SW 1271 (cell line): ENCODE results near the gene KRT39.

Experiments used
- DNase-seq, 2 experiments: peaks; one replicate each; lab custom pipeline; 2025; lab: John Stamatoyannopoulos, UW

The KRT39 gene

DNA sequence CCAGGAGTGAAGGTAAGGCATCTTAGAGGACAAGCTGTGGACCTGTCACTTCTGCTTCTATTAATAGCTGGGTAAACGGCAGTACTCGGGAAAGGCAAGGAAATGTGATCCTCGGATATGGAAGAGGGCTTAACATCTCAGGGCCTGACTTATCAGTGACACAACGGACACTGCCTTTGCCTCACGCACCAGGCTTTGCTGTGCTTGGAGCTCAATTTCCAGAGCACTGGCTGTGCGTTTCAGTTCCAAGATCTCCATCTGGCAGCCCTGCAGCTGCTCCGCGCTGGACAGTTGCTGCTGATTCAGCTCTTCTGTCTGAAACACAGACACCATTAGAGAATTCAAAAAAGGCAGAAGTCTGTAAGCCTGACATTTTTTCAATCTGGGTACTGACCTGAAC, 13.8 kb upstream of the KRT39 start:
- DNase-seq, result no peak

DNA sequence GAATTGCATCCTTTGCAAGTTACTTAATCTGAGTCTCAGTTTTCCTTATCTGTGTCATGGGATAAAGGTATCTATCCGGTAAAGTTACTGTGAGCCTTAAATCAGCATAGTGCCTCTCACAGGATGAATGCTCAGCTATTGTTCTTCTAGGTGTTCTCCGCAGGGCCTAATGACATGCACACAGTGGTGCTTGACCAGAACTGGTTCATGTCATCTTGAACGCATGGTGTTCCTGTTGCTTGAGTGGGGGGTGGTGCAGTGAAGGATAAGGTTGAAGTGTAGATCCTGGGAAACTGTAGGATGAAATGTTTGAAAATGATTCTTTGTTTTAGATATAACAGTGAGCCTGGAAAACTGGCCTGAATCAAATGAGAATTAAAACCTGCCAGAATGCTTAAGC, 13.4 kb upstream of the KRT39 start:
- no peak for DNase-seq

DNA sequence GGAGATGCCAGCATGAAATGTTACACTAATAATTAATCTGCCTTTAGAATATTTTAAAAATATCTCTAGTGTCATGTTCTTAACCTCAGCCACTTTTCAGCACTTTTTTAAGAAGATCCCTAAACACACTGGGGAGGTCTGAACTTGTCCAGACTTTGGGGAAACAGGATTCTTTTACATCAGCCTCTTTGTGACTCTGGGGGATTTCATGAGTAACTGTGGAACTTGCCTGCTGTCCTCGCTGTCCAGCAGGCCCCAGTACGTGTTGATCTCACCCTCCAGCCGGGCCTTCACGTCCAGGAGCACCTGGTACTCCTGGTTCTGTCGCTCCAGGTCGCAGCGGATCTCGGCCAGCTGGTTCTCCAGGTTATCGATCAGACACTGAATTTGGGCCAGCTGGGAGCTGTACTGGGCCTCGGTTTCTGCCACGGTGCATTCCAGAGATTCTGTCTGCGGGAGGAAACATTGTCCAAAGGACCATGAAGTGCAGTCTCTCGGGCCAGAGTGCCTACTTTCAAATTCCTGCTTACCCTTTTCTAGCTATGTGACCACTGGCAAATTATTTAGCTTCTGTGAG, 11.9 kb upstream of the KRT39 start:
- DNase-seq, result no peak

DNA sequence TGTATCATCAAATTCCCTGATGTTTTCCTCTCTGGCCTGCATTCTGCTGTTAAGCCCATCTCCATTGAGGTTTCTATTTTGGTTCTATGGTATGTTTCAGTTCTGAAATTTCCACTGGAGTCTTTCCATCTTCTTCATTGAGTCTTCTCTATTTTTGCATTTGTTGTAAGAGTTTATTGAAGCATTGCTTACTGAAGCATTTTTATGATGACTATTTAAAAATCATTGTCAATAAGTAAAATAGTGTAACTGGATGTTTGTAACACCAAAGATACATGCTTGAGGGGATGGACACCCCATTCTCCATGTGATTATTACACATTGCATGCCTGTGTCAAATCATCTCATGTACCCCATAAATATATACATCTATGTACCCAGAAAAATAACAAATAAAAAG, 8.8 kb upstream of the KRT39 start:
- DNase-seq, result no peak

DNA sequence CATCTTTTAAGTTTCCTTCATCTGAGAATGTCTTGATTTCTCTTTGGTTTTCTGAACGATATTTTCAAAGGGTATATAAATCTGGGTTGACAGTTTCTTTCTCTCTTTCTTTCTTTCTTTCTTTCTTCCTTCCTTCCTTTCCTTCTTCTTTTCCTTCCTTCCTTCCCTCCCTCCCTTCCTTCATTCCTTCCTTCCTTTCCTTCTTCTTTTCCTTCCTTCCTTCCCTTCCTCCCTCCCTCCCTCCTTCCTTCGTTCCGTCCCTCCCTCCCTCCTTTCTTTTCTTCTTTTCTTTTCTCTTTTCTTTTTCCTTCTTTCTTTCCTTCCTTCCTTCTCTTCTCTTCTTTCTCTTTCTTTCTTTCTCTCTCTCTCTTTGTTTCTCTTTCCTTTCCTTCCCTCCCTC, 7.6 kb upstream of the KRT39 start:
- no peak for DNase-seq

DNA sequence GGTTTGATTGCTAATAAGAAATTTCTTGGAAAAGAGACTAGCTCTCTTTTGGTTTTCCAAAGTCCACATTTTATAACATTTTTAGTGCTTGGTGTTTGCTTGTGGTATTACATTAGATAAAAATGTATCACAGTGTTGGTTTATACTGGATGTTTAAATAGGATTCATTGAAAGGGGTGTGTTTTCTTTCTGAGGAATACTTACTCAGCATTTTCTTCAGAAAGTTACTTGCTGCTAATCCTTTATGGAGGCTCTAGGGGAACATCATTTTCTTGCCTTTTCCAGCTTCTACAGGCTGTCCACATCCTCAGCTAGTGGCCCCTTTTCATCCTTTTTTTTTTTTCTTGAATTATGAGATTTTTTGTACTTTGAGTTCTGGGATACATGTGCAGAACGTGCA, 834 bp upstream of the KRT39 start:
- no peak for DNase-seq

DNA sequence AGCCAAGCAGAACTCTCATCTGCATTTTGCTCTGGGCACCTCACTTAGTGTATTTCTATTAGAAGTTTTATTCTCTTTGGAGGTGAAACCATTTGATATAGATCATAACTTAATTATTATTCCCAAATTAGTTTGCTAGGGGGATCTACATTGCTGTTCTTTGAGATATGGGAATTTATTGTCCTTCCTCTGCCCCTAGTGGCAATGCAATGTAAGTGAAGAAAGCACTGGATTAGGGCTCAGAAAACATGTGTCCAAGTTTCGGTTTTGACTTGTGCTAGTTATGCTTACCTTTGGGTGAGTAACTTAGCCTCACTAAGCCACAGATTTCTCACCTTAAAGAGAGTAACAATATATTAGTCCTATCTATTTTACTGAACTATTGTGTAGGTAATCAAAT, 2.9 kb downstream of the KRT39 start:
- no peak for DNase-seq

DNA sequence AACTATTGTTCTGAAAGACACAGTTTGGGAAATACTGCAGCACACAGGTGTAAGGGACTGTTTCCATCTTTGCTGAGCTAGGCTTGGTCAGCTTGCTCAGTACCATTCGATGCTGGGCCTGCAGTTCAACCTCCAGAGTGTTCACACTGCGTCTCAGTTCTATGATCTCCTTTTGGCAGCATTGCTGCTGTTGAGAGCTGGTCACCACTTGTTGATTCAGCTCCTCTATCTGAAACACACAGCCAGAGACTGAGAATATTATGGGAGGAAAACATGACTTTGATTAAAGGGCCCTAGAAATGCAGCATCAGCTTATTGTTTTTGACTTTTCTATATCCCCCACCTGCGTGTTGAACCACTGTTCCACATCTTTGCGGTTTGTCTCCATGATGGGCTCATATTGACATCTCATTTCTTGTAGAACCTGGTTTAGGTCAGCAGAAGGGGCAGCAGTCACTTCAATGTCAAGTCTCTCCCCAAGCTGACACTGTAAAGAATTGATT, 4.6 kb downstream of the KRT39 start:
- DNase-seq, result no peak

DNA sequence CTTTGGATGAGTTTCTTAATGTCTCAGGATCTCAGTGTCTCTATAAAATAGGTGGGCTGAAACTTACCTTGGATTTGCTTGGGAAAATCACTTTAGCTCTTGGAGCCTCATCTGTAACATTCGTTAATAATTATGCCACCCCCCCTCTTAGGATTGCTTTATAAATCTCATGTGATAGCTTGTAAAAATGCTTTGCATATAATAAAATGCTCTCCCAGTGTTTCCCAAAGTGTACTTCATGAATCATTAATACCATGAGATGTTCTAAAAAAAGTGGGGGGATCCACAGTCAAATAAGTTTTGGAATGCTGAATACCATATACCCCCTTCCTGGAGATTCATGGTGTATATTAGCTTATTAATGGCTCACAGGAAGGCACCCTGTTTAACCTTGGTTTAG, 5.2 kb downstream of the KRT39 start:
- no peak for DNase-seq

DNA sequence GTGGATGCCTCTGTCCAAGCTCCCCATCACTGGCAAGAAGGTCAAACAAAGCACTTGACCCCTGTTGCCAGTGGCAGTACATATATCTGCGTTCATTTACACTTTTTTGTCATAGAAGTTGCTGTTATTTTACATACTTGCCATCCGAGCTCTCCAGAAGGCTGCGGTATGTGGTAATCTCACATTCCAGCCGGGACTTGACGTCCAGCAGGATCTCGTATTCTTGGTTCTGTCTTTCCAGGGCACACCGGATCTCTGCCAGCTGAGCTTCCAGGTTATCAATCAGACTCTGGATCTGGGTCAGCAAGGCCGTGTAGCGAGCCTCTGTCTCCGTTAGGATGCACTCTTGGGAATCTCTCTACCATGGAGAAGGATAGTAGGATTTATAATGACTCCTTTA, 6.6 kb downstream of the KRT39 start:
- DNase-seq, result no peak

DNA sequence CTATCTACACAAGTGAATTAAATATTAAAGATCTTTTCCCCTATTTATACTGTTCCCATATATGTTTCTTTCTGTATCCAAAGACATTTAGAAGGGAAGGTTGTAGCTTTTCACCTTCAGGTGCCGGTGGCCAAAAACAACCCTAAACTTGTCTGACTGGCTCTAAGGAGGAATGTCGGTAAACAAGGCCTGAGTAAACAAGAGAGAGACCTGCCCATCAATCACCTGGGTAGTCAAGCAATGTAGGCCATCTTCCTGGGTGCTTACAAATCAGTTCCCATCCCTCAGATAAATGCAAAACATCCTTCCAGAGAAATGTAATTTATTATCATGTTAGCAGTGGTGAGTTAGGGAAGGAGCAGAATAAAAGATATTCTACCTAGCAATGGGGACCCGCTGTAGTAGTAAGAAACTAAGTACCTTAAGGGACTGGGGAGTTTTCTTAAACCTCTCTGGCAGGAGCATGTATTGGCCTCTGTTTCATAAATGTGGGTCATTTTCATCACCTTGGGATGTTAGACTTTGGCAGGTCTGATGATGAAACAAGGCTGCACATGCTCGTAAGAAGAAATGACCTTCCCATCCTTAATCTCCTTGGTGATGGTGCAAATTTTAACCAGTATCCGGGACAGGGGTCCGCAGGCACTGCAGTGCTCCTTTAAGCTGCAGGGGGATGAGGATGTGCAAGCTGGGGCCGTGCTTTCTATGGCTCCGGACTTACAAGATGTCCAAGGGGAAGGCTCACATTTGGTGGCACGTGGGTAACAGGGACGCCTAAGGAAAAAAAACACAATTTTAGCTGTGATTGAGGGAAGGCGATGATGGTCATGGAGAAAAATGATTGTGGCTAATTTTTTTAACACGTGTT, 8.4 kb downstream of the KRT39 start:
- no peak for DNase-seq

DNA sequence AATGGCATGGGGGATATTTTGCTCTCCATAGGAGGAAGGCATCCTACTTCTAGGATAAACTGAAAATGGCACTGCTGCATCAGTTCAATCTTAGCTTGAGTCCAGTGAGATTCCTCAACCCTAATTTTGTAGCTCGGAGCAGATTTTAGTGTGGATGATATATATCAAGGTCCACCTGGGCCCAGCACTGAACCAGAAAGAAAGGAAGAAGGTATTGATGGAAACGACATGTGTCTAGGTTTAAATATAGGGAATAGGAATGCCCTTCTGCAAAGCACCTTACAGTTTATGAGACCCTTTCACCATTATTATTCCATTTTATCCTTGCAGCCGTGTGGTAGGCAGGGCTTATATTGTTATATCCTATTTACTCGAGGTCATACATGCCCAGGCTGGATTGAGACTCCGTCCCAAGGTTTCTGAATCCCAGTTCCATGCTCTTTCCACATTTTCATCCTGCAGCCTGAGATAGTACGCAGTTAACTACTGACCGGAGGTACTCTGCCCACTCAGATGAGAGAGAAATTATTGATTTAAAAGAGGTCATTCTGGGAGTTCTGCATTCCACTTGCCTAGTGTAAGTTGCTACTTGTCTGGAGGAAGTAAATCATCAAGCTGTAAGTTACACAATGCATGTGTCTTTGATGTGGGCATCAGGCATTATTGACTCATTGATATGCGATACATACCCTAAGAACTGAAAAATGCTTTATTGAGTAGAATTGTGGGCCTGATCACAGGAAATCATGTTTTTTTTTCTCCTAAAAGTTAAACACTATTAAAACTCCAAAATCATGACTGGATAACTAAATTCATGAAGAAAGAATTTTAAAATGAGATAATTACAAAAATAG, 10.1 kb downstream of the KRT39 start:
- DNase-seq, result no peak

DNA sequence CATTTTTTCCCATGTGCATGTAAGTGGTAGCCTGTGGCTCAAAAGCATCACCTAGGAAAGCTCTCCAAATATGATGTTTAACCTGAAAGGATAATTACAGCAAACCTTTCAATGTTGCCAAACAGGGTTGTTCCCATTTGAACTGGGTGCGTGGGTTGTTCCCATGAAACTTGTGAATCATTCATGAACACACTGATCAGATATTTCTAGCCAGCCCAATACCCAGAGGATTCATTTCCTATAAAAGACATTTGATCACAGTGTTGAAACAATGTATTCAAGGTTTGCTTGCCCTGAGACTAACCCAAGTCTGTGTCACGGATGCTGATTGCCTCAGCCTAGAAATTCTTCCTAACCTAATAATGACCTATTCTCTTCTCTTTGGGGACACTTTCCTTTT, 12.9 kb downstream of the KRT39 start:
- DNase-seq, result no peak

DNA sequence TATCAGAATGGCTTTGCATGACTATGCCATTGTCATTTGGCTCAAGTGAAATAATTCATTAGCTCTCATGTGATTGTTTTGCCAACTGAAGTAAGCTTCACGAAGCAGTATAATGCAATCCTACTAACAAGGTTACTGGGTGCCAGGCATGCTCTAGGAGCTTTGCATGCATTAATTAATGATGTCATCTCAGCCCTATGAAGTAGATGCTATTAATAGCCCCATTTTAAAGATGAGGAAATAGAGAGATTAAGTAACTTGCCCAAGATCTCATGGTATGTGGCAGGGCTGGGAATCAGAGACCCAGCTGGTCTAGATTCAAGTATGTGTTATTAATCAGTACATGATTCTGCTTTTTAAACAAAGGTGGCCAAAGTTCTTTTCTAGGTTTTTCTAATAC, 14.1 kb downstream of the KRT39 start:
- no peak for DNase-seq

DNA sequence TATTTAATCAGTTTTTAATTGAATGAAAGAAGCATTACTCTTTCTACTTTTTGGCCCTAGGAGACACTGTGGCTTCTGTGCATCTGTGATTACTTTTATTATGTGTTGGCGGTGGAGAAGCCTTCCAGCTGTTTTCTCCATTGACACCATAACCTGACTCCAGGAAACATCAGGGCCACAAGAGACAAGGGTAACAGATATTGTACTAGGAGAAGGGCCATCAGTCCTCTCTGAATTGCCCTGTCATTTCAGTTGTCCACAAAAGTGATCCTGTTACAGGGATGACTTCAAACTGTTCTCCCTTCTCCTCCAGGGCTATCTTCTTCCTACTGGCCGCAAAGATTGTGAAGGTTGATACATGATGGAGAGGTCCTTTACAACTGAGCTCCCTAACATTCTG, 14.6 kb downstream of the KRT39 start:
- DNase-seq, result no peak

DNA sequence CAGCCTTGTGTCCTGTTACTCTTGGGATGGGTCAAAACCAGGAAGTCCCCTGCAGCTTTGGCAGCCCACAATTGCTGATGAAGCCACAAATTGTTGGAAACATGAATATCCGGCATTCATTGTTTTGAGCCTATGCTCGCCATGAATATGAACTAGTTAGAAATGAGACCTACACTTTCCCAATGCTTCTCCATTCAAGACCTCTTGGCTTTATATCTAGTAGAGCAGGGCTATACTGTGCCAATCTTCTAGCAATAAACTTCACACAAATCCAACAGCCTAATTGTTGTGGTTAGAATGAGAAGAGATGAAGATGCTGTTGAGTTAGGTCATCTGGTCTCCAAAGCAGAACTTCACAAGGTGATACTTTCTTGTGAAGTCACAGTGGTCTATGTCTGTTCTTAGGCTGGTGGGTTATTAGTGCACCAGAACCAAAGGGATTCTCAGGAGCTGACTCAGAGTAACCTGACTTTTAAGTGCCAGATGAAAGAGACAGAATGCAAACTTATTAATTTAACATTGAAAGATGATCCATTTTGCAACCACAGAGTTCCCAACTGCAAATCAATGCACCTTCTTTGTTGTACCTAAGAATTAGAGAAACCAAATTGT, 15.6 kb downstream of the KRT39 start:
- DNase-seq, result no peak

DNA sequence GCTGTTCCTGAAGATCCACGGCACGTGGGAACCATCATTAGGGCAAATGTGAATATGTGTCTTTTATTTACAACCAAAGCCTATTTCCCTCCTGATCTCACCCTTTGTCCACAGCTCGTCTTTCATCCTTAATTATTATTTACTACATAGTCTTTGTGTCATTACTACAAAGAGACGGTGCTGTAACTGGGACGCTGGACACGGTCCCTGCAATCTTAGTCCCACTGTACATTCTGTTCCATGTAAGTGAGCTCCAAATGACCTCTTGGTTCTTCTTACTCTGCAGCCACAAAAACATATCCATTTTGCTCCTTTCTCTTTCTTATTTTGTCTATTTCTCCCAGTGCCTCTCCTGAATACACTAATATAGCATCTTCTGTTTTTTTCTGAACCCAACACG, 16.6 kb downstream of the KRT39 start:
- no peak for DNase-seq

DNA sequence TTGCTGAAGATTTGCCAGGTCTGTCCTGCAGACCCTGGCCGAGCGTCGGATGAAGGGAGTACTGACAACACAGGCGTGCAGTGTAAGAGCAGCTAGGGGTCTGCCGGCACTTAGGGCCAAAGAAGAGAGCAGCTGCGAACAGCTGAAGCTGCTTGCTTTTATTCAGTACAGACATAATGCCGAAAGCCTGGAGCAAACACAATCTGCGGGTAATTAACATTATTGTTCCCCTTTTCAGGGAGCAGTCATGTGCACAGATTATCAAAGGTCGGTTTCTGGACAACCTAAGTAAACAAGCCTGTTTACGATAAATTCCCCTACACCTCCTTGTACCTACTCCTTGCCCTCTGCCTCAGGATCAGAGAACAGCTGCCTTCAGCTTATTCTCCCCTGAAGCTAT, 17.3 kb downstream of the KRT39 start:
- no peak for DNase-seq

DNA sequence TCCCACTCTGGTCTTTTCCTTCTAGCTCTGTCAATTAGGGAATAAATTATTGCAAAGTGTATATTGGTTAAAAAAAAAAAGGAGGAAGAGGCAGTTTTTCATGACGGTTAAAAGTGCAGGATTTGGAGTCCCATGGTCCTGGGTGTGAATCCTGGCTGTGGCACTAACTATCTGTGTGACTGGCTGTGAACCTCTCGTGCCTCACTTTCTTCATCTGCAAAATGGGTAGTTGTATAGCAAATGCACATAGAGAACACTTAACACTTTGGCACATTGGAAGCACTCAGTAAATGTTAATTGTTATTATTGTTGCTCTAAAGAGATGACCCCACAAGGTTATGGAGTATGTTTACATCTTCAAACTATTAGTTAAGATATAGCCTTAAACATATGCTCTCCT, 18.8 kb downstream of the KRT39 start:
- no peak for DNase-seq

DNA sequence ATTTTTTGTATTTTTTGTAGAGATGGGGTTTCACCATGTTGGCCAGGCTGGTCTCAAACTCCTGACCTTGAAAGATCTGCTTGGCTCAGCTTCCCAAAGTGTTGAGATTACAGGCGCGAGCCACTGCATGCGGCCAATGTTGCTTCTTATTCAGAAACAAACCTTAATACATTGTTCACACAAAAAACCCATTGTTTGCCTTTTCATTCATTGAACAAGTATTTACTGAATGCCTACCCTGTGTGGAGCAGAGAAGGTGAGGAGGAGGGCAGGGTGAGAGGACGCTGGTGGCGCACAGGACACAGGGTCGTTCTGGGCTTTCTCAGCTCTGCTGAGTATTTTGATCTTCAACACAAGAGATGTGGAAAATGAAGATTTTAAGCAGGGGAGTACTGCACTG, 21.3 kb downstream of the KRT39 start:
- DNase-seq, result no peak

DNA sequence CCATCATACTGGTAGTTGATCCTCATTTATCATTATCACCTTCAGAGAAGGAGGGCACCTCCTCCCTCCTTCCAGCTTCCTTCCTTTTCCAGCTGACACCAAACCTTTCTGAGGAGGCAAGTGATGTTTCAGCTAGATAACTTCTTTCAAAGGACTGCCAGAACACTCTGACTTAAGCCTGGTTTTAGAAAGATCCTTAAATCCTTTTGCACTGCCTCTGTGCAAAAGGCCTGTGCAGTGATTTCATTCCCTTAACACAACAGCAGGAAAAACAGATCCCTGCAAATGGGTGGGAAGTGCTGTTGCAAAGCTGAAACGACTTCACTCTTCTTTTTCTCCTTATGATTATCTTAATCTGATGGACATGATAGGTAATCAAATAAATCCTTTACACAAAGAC, 22.2 kb downstream of the KRT39 start:
- no peak for DNase-seq

DNA sequence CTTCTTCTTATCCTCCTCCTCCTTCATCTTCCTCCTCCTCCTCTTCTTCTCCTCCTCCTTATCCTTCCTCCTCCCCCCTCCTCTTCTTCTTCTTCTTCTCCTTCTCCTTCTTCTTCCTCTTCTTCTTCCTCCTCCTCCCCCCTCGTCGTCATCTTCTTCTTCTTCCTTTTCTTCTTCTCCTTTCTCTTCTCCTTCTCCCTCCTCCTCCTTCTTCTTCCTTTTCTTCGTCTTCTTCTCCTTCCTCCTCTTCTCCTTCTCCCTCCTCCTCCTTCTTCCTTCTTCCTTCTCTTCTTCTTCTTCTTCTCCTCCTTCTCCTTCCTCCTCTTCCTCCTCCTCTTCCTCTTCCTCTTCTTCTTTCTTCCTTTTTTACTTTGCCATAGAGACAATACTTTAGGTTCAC, 24.2 kb downstream of the KRT39 start:
- no peak for DNase-seq
